Hepatocyte (in vitro differentiated cells): ENCODE measurements around the gene DPYD. TPM values are rescaled to one million over a fixed set of nuclear protein-coding genes. Genes with fewer than 3 reads are reported as not detected.

ENCODE experiments used
- DNase-seq: peaks from one replicate; pipeline ENCODE4 v3.0.0-alpha.2; 2016; ENCODE audit warnings: low spot score
- H2AFZ ChIP-seq: fragments of 200-600 bp; sonication (generic); 2 replicates; pipeline ENCODE4 v1.6.0; 2016; ENCODE audit warnings: antibody characterized with exemption, mild to moderate bottlenecking
- H3K27ac ChIP-seq: fragments of 200-600 bp; sonication (generic); 2 replicates; pipeline ENCODE4 v1.5.1; 2016; ENCODE audit warnings: mild to moderate bottlenecking
- H3K27me3 ChIP-seq: fragments of 200-600 bp; sonication (generic); 2 replicates; pipeline ENCODE4 v1.6.1; 2016
- H3K36me3 ChIP-seq: fragments of 200-600 bp; sonication (generic); replicated peaks from 2 replicates; pipeline ENCODE4 v1.5.1; 2016; ENCODE audit warnings: low read depth; ENCODE audit not compliant: insufficient read depth
- H3K4me1 ChIP-seq: fragments of 200-600 bp; sonication (generic); 2 replicates; pipeline ENCODE4 v1.5.1; 2016; ENCODE audit warnings: mild to moderate bottlenecking, moderate library complexity; ENCODE audit not compliant: insufficient read depth
- H3K4me2 ChIP-seq: fragments of 200-600 bp; sonication (generic); 2 replicates; pipeline ENCODE4 v1.6.0; 2016
- H3K4me3 ChIP-seq: fragments of 200-600 bp; sonication (generic); 2 replicates; pipeline ENCODE4 v1.5.1; 2016; ENCODE audit warnings: mild to moderate bottlenecking
- H3K79me2 ChIP-seq: fragments of 200-600 bp; sonication (generic); 2 replicates; pipeline ENCODE4 v1.6.0; 2017; ENCODE audit warnings: mild to moderate bottlenecking
- H3K9me2 ChIP-seq: fragments of 200-600 bp; sonication (generic); replicated peaks from 2 replicates; pipeline ENCODE4 v1.6.0; 2017; ENCODE audit warnings: mild to moderate bottlenecking; ENCODE audit not compliant: insufficient read depth
- H3K9me3 ChIP-seq: fragments of 200-600 bp; sonication (generic); 2 replicates; pipeline ENCODE4 v1.5.1; 2016; ENCODE audit warnings: low read depth, mild to moderate bottlenecking
- H4K20me1 ChIP-seq: fragments of 200-600 bp; sonication (generic); 2 replicates; pipeline ENCODE4 v1.6.0; 2016; ENCODE audit warnings: mild to moderate bottlenecking; ENCODE audit not compliant: insufficient read depth, poor library complexity, severe bottlenecking
- EZH2 ChIP-seq: fragments of 200-600 bp; sonication (generic); IDR thresholded peaks from 2 replicates; pipeline ENCODE4 v1.6.1; 2016; ENCODE audit warnings: antibody characterized with exemption, mild to moderate bottlenecking, borderline replicate concordance
- EZH2phosphoT487 ChIP-seq: fragments of 200-600 bp; sonication (generic); IDR thresholded peaks from one replicate; pipeline ENCODE4 v1.6.1; 2018; ENCODE audit warnings: antibody characterized with exemption, mild to moderate bottlenecking, low read depth, moderate library complexity; ENCODE audit not compliant: unreplicated experiment, severe bottlenecking
- WGBS: methylation state at CpG from one replicate; pipeline ENCODE4 v1.1.6; 2016; ENCODE audit warnings: low lambda C conversion rate; ENCODE audit errors: missing lambda C conversion rate; 5-methylcytosine and 5-hydroxymethylcytosine counted together
- polyA plus RNA-seq: library from polyadenylated mRNA; unstranded; fragments of >200 nt; fragmentation: Nextera tagmentation; extraction: Ambion mirVana; gene quantifications from 2 replicates; pipeline ENCODE4 v1.2.1, GENCODE V29; 2016
- total RNA-seq: library from RNA; depleted of rRNA; stranded (reverse); fragments of >200 nt; gene quantifications from 2 replicates; pipeline ENCODE4 v1.2.3, GENCODE V29; 2014
- TF ChIP-seq, protein P1 (sequence below): fragments of 200-600 bp; sonication (generic); IDR thresholded peaks from 2 replicates; pipeline ENCODE4 v1.5.1; 2016; ENCODE audit warnings: antibody characterized with exemption, mild to moderate bottlenecking; ENCODE audit not compliant: poor library complexity

Gene DPYD
- total and polyA plus RNA-seq, 2 experiments from 2014 or later = 7.5 to 21.8 TPM

DNA sequence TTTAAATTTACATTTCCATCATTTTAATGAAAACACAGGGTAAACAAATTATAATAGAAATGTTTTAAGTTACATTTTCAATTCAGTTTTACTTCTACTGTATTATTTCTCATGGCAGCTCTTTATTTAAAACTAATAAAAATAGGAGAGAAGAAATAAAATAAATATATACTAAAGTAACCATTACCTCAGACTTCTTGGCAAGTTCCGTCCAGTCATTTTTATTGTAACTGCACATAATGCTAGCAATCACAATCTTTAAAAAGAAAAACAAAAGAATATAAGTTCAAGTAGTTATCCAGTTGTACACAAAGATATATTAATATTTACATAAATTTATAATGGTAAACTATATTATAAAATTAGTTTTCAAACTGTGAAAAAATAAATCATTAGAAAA lies 538.6 kb downstream of the DPYD start:
- Histone ChIP-seq H3K79me2 (no peaks in the 10 kb centered on the region), H3K4me3 (no peak overlapping the region), H4K20me1 (no peaks in the 10 kb centered on the region), H3K9me3 (no peaks in the 10 kb centered on the region), H3K36me3 (no peaks in the 10 kb centered on the region), H2AFZ (no peak overlapping the region), H3K27me3 (no peaks in the 10 kb centered on the region), H3K9me2 (no peaks in the 10 kb centered on the region), H3K4me1 (no peaks in the 10 kb centered on the region), H3K4me2 (no peak overlapping the region), H3K27ac (no peak overlapping the region)
- 70% methylated on average over 1 of the region's 1 CpG for WGBS
- DNase-seq = no peak
- TF ChIP-seq, protein P1, sequence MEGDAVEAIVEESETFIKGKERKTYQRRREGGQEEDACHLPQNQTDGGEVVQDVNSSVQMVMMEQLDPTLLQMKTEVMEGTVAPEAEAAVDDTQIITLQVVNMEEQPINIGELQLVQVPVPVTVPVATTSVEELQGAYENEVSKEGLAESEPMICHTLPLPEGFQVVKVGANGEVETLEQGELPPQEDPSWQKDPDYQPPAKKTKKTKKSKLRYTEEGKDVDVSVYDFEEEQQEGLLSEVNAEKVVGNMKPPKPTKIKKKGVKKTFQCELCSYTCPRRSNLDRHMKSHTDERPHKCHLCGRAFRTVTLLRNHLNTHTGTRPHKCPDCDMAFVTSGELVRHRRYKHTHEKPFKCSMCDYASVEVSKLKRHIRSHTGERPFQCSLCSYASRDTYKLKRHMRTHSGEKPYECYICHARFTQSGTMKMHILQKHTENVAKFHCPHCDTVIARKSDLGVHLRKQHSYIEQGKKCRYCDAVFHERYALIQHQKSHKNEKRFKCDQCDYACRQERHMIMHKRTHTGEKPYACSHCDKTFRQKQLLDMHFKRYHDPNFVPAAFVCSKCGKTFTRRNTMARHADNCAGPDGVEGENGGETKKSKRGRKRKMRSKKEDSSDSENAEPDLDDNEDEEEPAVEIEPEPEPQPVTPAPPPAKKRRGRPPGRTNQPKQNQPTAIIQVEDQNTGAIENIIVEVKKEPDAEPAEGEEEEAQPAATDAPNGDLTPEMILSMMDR = no peak
- no peak for TF ChIP-seq EZH2phosphoT487
- no peak for TF ChIP-seq EZH2

DNA sequence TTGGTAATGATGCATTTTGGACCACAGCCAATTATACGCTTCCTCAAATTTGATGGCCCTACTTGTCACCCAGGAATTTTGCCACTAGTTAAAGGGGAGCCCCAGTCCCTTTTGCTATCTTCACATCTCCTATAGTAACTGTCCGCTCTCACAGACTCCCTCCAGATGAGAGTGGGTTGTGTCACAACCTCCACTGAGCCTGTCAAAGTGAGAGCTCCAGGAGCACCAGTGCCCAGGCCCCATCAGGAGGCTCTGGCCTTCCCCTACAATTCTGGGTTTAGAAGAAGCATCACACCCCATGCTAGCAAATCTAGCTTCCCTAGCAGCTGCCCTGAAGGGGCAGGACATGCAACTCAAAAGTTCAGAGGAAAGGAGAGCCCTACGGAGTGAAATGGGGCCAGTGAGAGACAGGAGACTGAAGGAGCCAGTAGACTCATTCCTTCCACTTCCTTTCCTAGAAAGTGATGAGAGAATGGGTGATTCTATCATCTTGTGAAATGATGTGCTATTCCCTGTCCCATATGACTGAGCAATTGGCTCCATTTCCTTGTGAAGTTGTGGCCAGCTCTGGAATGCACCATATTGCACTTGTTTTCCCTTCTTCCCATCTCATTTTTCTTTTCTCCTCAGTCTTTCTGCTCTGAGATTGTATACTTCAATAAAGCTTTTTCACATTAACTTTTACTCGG lies 541.3 kb downstream of the DPYD start:
- H3K27ac ChIP-seq = no peak overlapping the region
- no peaks in the 10 kb centered on the region for H3K79me2 ChIP-seq
- H3K36me3 ChIP-seq = no peaks in the 10 kb centered on the region
- no peaks in the 10 kb centered on the region for H3K9me2 ChIP-seq
- H3K27me3 ChIP-seq = no peaks in the 10 kb centered on the region
- no peak overlapping the region for H3K4me2 ChIP-seq
- H3K4me3 ChIP-seq = no peak overlapping the region
- H3K4me1 ChIP-seq = no peaks in the 10 kb centered on the region
- no peaks in the 10 kb centered on the region for H3K9me3 ChIP-seq
- TF ChIP-seq EZH2phosphoT487 (no peak), EZH2 (no peak)
- TF ChIP-seq, protein P1 = no peak
- 72% methylated on average over 4 of the region's 4 CpGs for WGBS
- no peaks in the 10 kb centered on the region for H4K20me1 ChIP-seq
- H2AFZ ChIP-seq = no peak overlapping the region
- DNase-seq = no peak

DNA sequence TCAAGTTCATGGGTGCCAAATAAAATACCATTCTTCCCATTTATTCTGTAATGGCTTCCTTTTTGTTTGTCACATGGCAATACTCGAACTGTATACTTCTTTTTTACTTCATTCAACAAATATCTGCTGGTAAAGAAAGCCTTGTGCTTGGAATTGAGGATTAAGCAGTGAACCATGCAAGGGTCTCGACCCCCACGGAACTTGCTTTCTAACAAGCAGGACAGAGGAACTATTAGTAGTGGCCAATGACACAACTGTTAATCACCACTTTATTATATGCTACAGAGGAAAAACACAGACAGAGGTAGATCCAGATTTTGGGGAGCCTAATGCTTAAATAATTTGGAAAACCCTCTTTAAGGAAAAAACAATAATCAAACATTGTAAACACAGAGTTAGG lies 542.2 kb downstream of the DPYD start:
- no peak for TF ChIP-seq EZH2phosphoT487
- TF ChIP-seq, protein P1 = no peak
- no peak for TF ChIP-seq EZH2
- Histone ChIP-seq H3K4me2 (no peak overlapping the region), H3K79me2 (no peaks in the 10 kb centered on the region), H3K27me3 (no peaks in the 10 kb centered on the region), H3K27ac (no peak overlapping the region), H3K9me2 (no peaks in the 10 kb centered on the region), H4K20me1 (no peaks in the 10 kb centered on the region), H3K4me1 (no peaks in the 10 kb centered on the region), H3K4me3 (no peak overlapping the region), H3K9me3 (no peaks in the 10 kb centered on the region), H3K36me3 (no peaks in the 10 kb centered on the region), H2AFZ (no peak overlapping the region)
- no peak for DNase-seq
- 85% methylated on average over 3 of the region's 3 CpGs for WGBS
